ENCODE data around the gene TRIB2. TPM values are rescaled to one million over a fixed set of nuclear protein-coding genes. Genes with fewer than 3 reads are reported as not detected.

The TRIB2 gene
- total and polyA plus RNA-seq, 2 of the 13 experiments (the other 11 are each of a cell fraction or from before 2014, with no cell fraction given): 1.1 to 2.3 TPM

- TF ChIP-seq CENPT (CRISPR knock-in tag; IDR thresholded peaks at IDR 0.05; ENCODE audit: low read depth) (no peak), JDP2 (CRISPR knock-in tag; IDR thresholded peaks at IDR 0.05; ENCODE audit: borderline replicate concordance) (no peak), AFF4 (CRISPR knock-in tag; IDR thresholded peaks at IDR 0.05) (no peak), AHR (CRISPR knock-in tag; IDR thresholded peaks at IDR 0.05) (no peak), TBX2 (CRISPR knock-in tag; IDR thresholded peaks at IDR 0.05; ENCODE audit: borderline replicate concordance) (peak; percentile 67; the same call in 1 of the 2 replicates), GATAD2A (CRISPR knock-in tag; IDR thresholded peaks at IDR 0.05) (no peak), MYPOP (CRISPR knock-in tag; IDR thresholded peaks at IDR 0.05) (0 out of 2 replicates have a peak, but pooled peaks have one; percentile 9), SALL1 (CRISPR knock-in tag; IDR thresholded peaks at IDR 0.05) (0 out of 2 replicates have a peak, but pooled peaks have one; percentile 20), SYNCRIP (IDR thresholded peaks at IDR 0.05; ENCODE audit: insufficient read depth, low read depth, low read length) (no peak), RAD51 (IDR thresholded peaks at IDR 0.05; ENCODE audit: borderline replicate concordance) (no peak), ZFP36L1 (CRISPR knock-in tag; IDR thresholded peaks at IDR 0.05) (no peak), FOXO1 (CRISPR knock-in tag; IDR thresholded peaks at IDR 0.05) (peak; percentile 36; the same call in 1 of the 2 replicates)
- TF ChIP-seq, protein P1, sequence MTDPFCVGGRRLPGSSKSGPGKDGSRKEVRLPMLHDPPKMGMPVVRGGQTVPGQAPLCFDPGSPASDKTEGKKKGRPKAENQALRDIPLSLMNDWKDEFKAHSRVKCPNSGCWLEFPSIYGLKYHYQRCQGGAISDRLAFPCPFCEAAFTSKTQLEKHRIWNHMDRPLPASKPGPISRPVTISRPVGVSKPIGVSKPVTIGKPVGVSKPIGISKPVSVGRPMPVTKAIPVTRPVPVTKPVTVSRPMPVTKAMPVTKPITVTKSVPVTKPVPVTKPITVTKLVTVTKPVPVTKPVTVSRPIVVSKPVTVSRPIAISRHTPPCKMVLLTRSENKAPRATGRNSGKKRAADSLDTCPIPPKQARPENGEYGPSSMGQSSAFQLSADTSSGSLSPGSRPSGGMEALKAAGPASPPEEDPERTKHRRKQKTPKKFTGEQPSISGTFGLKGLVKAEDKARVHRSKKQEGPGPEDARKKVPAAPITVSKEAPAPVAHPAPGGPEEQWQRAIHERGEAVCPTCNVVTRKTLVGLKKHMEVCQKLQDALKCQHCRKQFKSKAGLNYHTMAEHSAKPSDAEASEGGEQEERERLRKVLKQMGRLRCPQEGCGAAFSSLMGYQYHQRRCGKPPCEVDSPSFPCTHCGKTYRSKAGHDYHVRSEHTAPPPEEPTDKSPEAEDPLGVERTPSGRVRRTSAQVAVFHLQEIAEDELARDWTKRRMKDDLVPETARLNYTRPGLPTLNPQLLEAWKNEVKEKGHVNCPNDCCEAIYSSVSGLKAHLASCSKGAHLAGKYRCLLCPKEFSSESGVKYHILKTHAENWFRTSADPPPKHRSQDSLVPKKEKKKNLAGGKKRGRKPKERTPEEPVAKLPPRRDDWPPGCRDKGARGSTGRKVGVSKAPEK (CRISPR knock-in tag; IDR thresholded peaks at IDR 0.05; ENCODE audit: borderline replicate concordance): no peak
- TF ChIP-seq, protein P2, sequence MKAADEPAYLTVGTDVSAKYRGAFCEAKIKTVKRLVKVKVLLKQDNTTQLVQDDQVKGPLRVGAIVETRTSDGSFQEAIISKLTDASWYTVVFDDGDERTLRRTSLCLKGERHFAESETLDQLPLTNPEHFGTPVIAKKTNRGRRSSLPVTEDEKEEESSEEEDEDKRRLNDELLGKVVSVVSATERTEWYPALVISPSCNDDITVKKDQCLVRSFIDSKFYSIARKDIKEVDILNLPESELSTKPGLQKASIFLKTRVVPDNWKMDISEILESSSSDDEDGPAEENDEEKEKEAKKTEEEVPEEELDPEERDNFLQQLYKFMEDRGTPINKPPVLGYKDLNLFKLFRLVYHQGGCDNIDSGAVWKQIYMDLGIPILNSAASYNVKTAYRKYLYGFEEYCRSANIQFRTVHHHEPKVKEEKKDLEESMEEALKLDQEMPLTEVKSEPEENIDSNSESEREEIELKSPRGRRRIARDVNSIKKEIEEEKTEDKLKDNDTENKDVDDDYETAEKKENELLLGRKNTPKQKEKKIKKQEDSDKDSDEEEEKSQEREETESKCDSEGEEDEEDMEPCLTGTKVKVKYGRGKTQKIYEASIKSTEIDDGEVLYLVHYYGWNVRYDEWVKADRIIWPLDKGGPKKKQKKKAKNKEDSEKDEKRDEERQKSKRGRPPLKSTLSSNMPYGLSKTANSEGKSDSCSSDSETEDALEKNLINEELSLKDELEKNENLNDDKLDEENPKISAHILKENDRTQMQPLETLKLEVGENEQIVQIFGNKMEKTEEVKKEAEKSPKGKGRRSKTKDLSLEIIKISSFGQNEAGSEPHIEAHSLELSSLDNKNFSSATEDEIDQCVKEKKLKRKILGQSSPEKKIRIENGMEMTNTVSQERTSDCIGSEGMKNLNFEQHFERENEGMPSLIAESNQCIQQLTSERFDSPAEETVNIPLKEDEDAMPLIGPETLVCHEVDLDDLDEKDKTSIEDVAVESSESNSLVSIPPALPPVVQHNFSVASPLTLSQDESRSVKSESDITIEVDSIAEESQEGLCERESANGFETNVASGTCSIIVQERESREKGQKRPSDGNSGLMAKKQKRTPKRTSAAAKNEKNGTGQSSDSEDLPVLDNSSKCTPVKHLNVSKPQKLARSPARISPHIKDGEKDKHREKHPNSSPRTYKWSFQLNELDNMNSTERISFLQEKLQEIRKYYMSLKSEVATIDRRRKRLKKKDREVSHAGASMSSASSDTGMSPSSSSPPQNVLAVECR (CRISPR knock-in tag; IDR thresholded peaks at IDR 0.05; ENCODE audit: borderline replicate concordance): 0 out of 2 replicates have a peak, but pooled peaks have one; percentile 6
Observed at GRCh38 chr2:12716282-12717190, at the start of gene TRIB2 (continued).
